GM23338 (cell line): ENCODE measurements around the gene PDIA2.

Source experiments
- CREB1 ChIP-seq: fragments of 250-450 bp; sonication (Bioruptor Pico); IDR thresholded peaks from 2 replicates; pipeline ENCODE4 v1.5.0; 2020; ENCODE audit warnings: low read depth, mild to moderate bottlenecking, moderate library complexity
- JUNB ChIP-seq: IDR thresholded peaks from one replicate; pipeline ENCODE4 v1.6.1; 2016; ENCODE audit warnings: antibody characterized with exemption; ENCODE audit not compliant: unreplicated experiment
- POLR2AphosphoS5 ChIP-seq: IDR thresholded peaks from 2 replicates; pipeline ENCODE4 v1.6.1; 2016; ENCODE audit warnings: antibody characterized with exemption, low read depth
- TF ChIP-seq, protein P1 (sequence below): IDR thresholded peaks from one replicate; pipeline ENCODE4 v1.6.1; 2018; ENCODE audit warnings: antibody characterized with exemption; ENCODE audit not compliant: unreplicated experiment
- TF ChIP-seq, protein P2 (sequence below), 2 experiments: fragments of 200-600 bp in 1 of 2; sonication (generic) in 1 of 2; conservative IDR thresholded peaks; 2 replicates each; pipeline versions ENCODE4 v1.5.1 to v1.6.1; 2016 to 2017; ENCODE audit warnings: antibody characterized with exemption in 2 of 2, low read depth in 2 of 2, mild to moderate bottlenecking in 2 of 2, moderate library complexity in 1 of 2

DNA sequence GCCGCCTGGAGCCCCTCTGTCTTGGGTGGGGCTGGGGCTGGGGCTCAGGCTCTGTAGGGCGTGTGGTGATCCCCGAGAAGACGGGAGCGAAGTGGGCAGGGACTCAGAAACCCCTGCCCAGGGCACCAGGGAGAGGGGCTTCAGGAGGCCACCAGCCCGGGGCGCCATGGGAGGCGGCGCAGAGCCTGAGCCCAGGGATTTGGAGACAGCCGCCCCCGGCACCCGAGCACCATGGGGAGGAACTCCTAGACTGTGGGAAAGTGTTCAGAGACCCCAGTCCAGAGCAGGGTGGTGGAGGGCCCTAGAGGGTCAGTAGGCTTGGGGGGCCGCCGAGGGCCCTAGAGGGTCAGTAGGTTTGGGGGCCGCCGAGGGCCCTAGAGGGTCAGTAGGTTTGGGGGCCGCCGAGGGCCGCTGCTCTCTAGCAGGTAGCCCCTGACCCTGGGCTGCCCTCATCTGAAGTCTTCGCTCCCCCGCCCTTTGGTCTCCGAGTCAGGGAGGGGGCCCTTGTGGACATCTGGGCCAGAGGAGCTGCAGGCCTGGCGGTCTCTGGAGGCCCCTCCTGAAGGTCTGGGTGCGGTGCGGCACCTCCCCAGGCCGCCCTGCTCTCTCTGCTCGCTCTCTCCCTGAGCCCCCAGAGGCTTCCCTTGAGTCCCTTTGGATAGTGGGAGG is 1.8 kb upstream of the PDIA2 start:
- TF ChIP-seq, protein P1, sequence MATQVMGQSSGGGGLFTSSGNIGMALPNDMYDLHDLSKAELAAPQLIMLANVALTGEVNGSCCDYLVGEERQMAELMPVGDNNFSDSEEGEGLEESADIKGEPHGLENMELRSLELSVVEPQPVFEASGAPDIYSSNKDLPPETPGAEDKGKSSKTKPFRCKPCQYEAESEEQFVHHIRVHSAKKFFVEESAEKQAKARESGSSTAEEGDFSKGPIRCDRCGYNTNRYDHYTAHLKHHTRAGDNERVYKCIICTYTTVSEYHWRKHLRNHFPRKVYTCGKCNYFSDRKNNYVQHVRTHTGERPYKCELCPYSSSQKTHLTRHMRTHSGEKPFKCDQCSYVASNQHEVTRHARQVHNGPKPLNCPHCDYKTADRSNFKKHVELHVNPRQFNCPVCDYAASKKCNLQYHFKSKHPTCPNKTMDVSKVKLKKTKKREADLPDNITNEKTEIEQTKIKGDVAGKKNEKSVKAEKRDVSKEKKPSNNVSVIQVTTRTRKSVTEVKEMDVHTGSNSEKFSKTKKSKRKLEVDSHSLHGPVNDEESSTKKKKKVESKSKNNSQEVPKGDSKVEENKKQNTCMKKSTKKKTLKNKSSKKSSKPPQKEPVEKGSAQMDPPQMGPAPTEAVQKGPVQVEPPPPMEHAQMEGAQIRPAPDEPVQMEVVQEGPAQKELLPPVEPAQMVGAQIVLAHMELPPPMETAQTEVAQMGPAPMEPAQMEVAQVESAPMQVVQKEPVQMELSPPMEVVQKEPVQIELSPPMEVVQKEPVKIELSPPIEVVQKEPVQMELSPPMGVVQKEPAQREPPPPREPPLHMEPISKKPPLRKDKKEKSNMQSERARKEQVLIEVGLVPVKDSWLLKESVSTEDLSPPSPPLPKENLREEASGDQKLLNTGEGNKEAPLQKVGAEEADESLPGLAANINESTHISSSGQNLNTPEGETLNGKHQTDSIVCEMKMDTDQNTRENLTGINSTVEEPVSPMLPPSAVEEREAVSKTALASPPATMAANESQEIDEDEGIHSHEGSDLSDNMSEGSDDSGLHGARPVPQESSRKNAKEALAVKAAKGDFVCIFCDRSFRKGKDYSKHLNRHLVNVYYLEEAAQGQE = no peak
- TF ChIP-seq, protein P2, sequence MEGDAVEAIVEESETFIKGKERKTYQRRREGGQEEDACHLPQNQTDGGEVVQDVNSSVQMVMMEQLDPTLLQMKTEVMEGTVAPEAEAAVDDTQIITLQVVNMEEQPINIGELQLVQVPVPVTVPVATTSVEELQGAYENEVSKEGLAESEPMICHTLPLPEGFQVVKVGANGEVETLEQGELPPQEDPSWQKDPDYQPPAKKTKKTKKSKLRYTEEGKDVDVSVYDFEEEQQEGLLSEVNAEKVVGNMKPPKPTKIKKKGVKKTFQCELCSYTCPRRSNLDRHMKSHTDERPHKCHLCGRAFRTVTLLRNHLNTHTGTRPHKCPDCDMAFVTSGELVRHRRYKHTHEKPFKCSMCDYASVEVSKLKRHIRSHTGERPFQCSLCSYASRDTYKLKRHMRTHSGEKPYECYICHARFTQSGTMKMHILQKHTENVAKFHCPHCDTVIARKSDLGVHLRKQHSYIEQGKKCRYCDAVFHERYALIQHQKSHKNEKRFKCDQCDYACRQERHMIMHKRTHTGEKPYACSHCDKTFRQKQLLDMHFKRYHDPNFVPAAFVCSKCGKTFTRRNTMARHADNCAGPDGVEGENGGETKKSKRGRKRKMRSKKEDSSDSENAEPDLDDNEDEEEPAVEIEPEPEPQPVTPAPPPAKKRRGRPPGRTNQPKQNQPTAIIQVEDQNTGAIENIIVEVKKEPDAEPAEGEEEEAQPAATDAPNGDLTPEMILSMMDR (conservative IDR thresholded peaks at IDR 0.05; ENCODE audit: low read depth in 2 of 2) = no peak
- TF ChIP-seq JUNB (no peak), CREB1 (no peak), POLR2AphosphoS5 (no peak)
